ENCODE data around the gene DLG5.

DLG5 gene

DNA sequence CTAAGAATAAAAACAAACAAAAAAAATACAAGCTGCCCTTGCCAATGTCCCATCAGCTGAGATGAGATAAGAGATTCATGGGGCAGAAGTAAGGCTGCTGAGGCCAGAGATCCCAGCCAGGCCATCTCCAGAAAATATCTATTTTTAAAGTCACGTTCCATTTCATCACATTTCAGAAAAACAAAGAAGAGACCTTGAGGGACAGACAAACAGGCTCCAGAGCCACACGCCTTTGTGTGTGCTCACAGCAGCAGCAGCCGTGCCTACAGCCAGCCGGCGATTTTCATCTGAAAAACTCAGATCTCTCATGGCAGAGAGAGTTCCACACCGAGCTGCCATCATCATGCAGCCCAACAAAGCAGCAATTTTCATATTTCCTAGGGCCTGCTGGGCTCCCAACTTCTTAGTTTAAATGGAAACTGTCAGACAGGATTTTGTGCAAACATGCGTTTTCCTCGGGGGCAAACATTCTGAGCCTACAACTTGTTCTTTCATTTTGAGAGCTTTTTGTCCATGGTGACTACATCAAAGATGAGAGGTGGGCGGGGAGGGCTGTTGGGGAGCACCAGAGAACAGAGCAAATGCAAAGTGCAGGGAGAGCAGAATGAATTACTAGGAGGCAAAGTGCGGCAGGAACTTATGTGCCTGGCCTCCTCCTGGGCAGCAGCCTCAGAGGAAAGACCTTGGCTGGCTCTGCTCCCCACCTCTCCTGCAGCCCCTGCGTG, 38.8 kb downstream of the DLG5 start:
- no peak for DNase-seq

DNA sequence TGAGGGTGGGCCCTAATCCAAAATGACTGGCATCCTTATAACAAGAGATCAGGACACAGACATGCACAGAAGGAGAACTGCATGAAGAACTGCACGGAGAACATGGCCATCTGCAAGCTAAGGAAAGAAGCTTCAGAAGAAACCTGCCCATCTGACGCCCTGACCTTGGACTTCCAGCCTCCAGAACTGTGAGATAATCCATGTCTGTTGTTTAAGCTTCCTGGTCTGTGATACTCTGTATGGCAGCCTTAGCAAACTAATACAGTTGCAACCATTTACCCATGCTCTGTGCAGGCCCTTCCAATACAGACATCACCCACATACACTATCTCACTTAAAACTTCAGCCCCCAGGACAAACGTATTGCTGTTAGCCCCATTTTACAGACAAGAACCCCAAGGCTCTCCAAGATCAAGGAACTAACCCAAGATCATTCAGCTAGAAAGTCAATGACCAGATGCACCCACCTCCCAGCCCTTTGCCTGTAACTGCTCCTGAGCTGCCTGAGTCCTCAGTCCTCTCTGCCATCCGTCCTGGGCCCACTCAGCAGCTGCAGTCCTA, 39.7 kb downstream of the DLG5 start:
- DNase-seq, result no peak

DNA sequence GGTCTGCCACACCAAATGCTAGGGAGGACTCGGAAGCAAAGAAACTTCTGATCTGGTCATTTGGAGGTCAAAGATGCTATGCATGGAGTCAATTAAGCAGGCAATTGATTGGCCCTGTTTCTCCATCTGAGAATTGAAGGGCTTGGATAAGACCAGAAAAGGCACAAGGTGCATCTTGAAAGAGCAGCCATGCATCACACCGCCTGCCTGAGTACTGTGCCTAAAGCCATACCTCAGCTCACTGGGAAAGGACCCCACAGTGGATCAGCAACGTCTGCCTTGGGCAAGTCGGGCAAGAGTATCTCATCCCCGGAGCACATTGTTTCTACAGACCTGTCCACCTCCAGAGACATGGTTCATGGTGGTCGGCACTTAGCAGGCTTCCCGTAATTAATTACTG, 42.4 kb downstream of the DLG5 start:
- no peak for DNase-seq

- no peak for DNase-seq
Observed at GRCh38 chr10:77881636-77882035, 44.9 kb downstream of the DLG5 start.

DNA sequence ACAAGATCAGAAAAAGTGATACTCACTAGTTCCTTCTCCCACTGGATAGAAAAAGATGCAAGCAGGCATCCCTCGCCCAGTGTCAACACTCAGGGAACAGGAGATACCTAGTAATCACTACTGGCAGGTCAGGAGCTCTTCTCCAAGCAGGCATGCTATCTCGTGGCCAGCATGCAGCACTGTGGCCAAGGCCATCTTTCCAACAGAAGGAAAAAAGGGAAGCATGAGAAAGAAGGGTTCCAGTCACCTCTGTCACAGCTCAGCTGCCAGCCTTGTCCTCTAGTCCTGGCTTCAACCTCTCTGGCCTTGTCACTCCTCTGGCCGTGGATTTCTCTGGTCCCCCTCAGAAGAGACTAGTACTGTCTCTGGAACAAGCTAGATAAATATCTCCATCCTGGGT, 45.3 kb downstream of the DLG5 start:
- DNase-seq, result no peak

DNA sequence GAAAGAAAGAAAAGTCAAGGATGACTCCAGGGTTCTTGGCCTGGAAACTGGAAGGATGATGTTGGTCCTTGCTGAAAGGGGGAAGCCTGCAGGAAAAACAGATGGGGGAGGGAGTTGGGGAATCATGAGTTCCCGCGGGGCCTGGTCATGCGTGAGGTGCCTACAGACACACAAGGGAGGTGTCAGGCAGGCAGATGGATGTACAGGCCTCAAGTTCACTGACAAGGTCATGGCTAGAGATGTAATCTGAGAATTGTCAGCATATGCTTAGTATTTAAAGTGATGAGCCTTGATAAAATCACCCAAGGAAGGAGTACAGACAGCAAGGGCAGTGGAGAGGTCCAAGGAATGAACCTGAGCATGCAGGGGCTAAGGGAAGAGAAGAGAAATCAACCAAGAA, 46.8 kb downstream of the DLG5 start:
- no peak for DNase-seq

GRCh38 chr10:77879065-77879464, 47.5 kb downstream of the DLG5 start:
- DNase-seq, result no peak

DNA sequence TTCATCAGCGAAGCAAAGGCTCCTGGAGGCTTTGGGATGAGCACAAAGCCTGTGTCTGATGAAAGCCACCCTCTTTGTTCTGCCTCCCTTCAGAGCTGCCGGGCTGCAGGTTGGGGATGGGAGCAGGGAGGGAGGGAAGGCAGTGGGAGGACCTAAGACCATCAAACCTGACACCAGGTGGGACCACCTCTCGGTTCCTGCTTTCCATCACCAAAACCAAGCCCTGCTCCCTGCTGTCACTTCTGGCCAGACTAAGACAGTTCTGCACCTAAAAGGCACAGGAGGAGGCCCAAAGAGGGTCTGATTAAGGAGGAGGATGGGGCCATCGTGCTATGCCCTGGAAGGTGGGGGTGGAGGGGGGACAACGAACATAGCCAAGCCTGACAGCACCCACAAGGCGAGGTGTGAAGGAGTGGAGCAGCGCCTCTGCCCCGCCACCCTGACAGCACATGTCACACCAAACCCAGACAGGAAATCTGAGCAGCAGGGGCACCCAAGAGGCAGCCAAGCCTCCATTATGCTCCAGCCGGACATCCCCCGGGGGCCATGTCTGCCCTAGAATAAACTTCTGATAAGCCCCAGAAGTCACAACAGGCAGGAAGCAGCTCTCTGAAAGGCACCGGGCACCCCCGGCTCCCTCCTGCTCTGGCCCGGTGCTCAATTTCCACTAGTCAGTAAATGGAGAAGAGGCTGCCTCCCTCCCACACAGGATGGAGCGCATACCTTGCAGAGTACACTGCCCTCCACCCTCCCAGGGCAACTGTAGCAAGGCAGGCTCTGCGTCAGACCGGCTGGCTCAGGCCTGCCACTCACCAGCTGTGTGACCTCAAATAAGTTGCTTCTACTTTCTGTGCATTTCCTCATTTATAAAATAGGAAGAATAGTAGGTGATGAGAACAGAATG, 48.9 kb downstream of the DLG5 start:
- DNase-seq, result peak; percentile 32

GRCh38 chr10:77875730-77876129, 50.8 kb downstream of the DLG5 start:
- no peak for DNase-seq

- DNase-seq, result no peak
Observed at GRCh38 chr10:77874872-77875271, 51.7 kb downstream of the DLG5 start.

DNA sequence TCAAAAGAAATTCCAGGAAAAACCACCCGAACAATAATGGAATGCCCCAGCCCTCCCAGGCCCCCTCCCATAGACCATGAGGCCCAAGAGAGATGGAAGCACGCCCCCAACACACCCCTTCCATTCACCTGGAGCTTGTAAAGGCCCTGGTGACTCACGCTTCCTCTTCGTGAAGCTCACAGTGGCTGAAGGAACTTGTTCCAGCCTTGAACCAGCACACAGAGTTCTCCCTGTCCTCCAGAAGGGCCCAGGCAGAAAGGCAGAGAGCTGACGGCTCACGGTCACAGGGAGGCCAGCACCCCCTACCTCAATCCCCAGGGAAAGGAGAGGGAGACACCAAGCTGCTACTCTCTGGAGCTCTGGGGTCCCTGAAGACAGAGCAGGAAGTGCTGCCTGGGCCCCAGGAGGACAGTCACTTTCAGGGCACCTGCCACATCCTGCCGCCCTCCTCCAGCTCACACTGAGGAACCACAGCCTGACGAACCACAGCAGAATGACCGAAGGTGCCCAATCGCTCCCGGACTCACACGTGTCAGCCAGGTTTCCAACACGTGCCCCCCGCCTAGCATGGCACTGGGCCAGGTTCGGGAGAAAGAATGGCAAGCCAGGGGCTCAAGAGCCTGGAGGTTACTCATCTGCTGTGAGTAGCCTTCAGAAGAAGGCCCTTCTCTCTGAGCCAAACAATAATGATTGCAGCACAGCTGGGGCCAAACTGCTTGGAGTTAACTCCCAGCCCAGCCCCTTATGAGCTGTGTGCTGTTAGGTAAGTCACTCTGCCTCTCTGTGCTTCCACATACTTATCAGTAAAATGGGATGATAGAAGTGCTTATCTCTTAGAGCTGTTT, 52.8 kb downstream of the DLG5 start:
- peak; percentile 21 for DNase-seq

DNA sequence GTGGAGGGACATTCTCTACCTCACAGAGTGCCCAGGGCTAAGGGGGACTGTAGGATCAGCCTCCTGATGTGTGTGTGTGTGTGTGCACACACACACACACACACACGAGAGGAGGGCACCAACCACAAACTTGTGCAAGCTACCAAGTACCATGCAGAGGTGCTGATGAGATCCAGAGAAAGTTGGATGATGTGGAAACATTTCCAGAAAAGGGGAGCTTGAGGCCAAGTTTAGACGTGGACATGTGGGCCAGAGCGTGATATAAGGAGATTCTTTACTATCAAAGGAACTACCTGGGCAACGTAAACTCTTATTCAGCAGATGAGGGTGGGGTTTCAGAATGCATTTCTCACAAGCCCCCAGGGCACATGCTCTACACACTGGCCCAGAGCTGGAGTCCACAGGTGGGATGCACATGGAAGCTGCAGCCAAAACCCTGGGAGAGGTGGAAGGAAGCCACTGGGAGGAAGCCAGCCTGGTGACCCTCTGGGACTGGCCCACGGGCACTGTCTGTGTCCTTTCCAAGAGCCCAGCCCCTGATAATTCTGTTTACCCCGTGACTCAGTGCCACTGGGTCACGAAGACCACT, 53.5 kb downstream of the DLG5 start:
- DNase-seq, result no peak

GRCh38 chr10:77872151-77872946, 54.2 kb downstream of the DLG5 start:
- no peak for DNase-seq

- DNase-seq, result no peak
Observed at GRCh38 chr10:77869626-77870420, 56.7 kb downstream of the DLG5 start.

GRCh38 chr10:77868523-77868922, 58.0 kb downstream of the DLG5 start:
- no peak for DNase-seq

DNA sequence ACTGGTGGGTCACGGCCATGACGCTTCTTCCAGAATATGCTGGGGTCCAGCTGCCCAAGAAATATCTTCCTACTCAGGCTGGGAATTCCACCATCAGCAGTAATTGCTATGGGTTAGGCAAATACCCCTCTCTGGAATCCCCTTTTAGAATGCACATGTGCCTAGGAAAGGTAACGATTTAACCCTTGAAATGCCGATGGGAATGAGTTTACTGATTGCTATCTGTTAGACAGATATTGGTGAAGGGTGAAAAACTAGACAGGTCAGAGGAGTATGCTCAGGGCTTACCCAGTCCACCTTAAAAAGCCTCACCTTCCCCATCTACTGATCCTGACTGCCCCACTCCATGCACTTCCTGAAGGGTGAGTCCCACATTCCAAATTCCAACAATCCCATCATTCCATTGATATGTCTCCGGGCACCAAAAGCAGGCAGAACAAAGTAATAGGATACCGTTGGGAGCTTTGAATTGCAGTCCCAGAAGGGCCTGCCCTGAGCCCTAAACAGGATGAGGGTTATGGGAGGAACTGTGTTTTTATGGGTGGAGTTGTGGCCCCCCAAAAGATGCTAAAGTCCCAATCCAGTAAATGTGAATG, 59.3 kb downstream of the DLG5 start:
- DNase-seq, result no peak

DNA sequence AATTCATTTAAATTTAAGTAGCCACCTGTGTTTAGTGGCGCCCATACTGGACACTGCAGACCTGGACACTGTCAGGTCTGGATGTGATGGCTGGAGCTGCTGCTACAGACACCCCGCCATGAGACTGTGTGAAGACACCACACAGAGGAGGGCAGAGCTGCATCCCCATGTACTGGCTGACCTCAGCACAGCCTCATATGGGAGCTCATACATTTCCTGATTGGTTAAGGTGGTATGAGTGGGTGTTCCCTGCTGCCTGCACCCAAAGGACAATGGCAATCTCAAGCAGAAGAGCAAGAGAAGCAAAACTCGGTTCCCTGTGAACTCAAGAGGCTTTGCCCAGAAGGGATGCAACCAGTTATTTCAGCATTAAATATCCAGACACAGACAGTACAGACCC, 60.0 kb downstream of the DLG5 start:
- no peak for DNase-seq

DNA sequence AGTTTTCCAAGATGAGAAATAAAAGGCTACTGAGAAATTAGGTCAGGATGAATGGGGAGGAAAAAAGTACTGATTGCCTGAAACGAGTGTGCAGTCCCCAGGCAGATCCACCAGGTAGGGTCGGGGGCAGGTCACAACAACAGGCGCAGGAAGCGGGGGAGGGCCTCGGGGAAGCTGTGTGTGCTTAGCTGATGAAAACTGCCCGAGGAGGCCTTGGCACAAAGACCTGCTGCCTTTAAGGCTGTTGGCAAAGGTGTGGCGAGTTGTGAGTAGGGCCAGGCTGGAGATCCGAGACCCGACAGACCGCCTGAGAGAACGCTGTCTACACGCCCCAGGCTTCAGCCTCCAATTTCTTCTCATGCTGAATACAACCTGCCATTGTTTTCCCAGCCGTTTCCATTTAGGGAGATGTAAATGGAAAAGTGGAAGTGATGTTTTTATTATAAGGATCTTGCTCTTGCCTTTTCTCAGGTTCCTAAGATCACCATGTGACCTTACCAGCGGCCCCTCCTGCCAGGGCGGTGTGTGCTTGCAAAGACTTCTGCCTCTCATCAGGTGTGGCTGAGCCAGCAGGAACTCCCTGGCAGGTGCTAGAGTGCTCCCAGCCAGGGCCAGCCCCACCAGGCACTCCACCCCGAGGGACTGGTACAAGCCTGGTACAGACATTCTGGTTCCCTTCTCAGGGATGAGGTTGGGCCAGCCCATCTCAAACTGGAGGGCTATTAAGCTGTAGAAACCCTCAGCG, 60.8 kb downstream of the DLG5 start:
- no peak for DNase-seq

- no peak for DNase-seq
Observed at GRCh38 chr10:77864151-77864851, 62.3 kb downstream of the DLG5 start.
